HEK293 (cell line): ENCODE data around the gene LRRK1.

Experiments used
- CTCF ChIA-PET: fragments of 350-600 bp; formaldehyde crosslinking; extraction: SDS; loops from one replicate; lab custom pipeline; 2021; ENCODE audit warnings: antibody characterized with exemption; lab: Yijun Ruan, JAX
- POLR2A ChIA-PET: fragments of 300-600 bp; formaldehyde crosslinking; extraction: SDS; loops from one replicate; lab custom pipeline; 2020; ENCODE audit warnings: antibody characterized with exemption, inconsistent platforms; lab: Yijun Ruan, JAX
- H3K27ac ChIP-seq: fragments of 200-500 bp; sonication (Bioruptor generic); 2 replicates; pipeline ENCODE4 v1.5.1; 2014; ENCODE audit warnings: low read depth, low read length, control low read depth, inconsistent platforms; ENCODE audit errors: extremely low read depth
- H3K36me3 ChIP-seq, 2 experiments: fragments of 200-500 bp in 1 of 2; sonication (Bioruptor generic) in 1 of 2; 1 replicate in 1 of 2; 2 replicates in 1 of 2; pipeline ENCODE4 v1.5.1; 2014 to 2017; ENCODE audit warnings: inconsistent platforms in 2 of 2, low read length in 2 of 2; ENCODE audit not compliant: control insufficient read depth in 2 of 2, insufficient read depth in 1 of 2
- H3K4me1 ChIP-seq: fragments of 200-500 bp; sonication (Bioruptor generic); 2 replicates; pipeline ENCODE4 v1.5.1; 2014; ENCODE audit warnings: mild to moderate bottlenecking, low read length, inconsistent platforms; ENCODE audit not compliant: control insufficient read depth, insufficient read depth
- H3K4me3 ChIP-seq: 2 replicates; pipeline ENCODE4 v1.5.1; 2011; ENCODE audit warnings: low read depth, mild to moderate bottlenecking, control low read depth, low read length, moderate library complexity
- H3K9me3 ChIP-seq: fragments of 200-500 bp; sonication (Bioruptor generic); 2 replicates; pipeline ENCODE4 v1.5.1; 2014; ENCODE audit warnings: low read depth, low read length, inconsistent platforms; ENCODE audit not compliant: control insufficient read depth, insufficient read depth
- MEIS1 ChIP-seq: sonication (generic); formaldehyde crosslinking; IDR thresholded peaks from 2 replicates; pipeline ENCODE4 v1.8.1; 2022; ENCODE audit warnings: missing genetic modification reagents, mild to moderate bottlenecking, borderline replicate concordance
- SCRT2 ChIP-seq: fragments of 450-650 bp; formaldehyde crosslinking; IDR thresholded peaks from 2 replicates; pipeline ENCODE4 v1.5.1; 2016; ENCODE audit warnings: missing biosample characterization, missing genetic modification characterization
- SETDB1 ChIP-seq: IDR thresholded peaks from one replicate; pipeline ENCODE4 v1.6.1; 2017; ENCODE audit warnings: mild to moderate bottlenecking, low read length, moderate library complexity, mixed read lengths; ENCODE audit not compliant: insufficient read length
- SP7 ChIP-seq: fragments of 450-650 bp; formaldehyde crosslinking; IDR thresholded peaks from 2 replicates; pipeline ENCODE4 v1.5.1; 2016; ENCODE audit warnings: missing biosample characterization, missing genetic modification characterization
- ZFP3 ChIP-seq: fragments of 450-650 bp; formaldehyde crosslinking; IDR thresholded peaks from 2 replicates; pipeline ENCODE4 v1.5.1; 2016; ENCODE audit warnings: low read depth, missing biosample characterization, missing genetic modification characterization
- ZNF112 ChIP-seq: fragments of 450-650 bp; formaldehyde crosslinking; IDR thresholded peaks from 2 replicates; pipeline ENCODE4 v1.5.0; 2017; ENCODE audit warnings: missing biosample characterization, missing genetic modification characterization
- ZNF202 ChIP-seq: fragments of 450-650 bp; formaldehyde crosslinking; IDR thresholded peaks from 2 replicates; pipeline ENCODE4 v1.5.1; 2016; ENCODE audit warnings: missing biosample characterization, missing genetic modification characterization, borderline replicate concordance
- ZNF223 ChIP-seq: fragments of 450-650 bp; formaldehyde crosslinking; IDR thresholded peaks from 2 replicates; pipeline ENCODE4 v1.5.1; 2016; ENCODE audit warnings: missing biosample characterization, missing genetic modification characterization
- ZNF311 ChIP-seq: fragments of 450-650 bp; formaldehyde crosslinking; IDR thresholded peaks from 2 replicates; pipeline ENCODE4 v1.5.1; 2017; ENCODE audit warnings: missing biosample characterization, missing genetic modification characterization, borderline replicate concordance
- ZNF521 ChIP-seq: fragments of 450-650 bp; formaldehyde crosslinking; IDR thresholded peaks from 2 replicates; pipeline ENCODE4 v1.5.1; 2017; ENCODE audit warnings: missing biosample characterization, mild to moderate bottlenecking, missing genetic modification characterization
- ZNF548 ChIP-seq: fragments of 450-650 bp; formaldehyde crosslinking; IDR thresholded peaks from 2 replicates; pipeline ENCODE4 v1.5.1; 2016; ENCODE audit warnings: missing biosample characterization, missing genetic modification characterization
- ZNF624 ChIP-seq: fragments of 450-650 bp; formaldehyde crosslinking; IDR thresholded peaks from 2 replicates; pipeline ENCODE4 v1.5.1; 2017; ENCODE audit warnings: missing biosample characterization, missing genetic modification characterization
- ZNF654 ChIP-seq: fragments of 450-650 bp; formaldehyde crosslinking; IDR thresholded peaks from 2 replicates; pipeline ENCODE4 v1.5.1; 2016; ENCODE audit warnings: low read depth, missing biosample characterization, missing genetic modification characterization
- ZNF658 ChIP-seq: fragments of 450-650 bp; formaldehyde crosslinking; IDR thresholded peaks from 2 replicates; pipeline ENCODE4; 2016; ENCODE audit warnings: missing biosample characterization, missing genetic modification characterization
- ZNF776 ChIP-seq: fragments of 450-650 bp; formaldehyde crosslinking; IDR thresholded peaks from 2 replicates; pipeline ENCODE4 v1.5.0; 2017; ENCODE audit warnings: missing biosample characterization, missing genetic modification characterization, borderline replicate concordance
- ZNF837 ChIP-seq: fragments of 450-650 bp; formaldehyde crosslinking; IDR thresholded peaks from 2 replicates; pipeline ENCODE4 v1.5.1; 2016; ENCODE audit warnings: missing biosample characterization, missing genetic modification characterization
- ZSCAN30 ChIP-seq: fragments of 450-650 bp; IDR thresholded peaks from 2 replicates; pipeline ENCODE4 v1.5.1; 2018; ENCODE audit warnings: missing biosample characterization, mild to moderate bottlenecking, missing genetic modification characterization, moderate library complexity
- TF ChIP-seq, protein P1 (sequence below): fragments of 450-650 bp; IDR thresholded peaks from 2 replicates; pipeline ENCODE4 v1.5.1; 2018; ENCODE audit warnings: missing biosample characterization, mild to moderate bottlenecking, missing genetic modification characterization
- TF ChIP-seq, protein P2 (sequence below): fragments of 450-650 bp; formaldehyde crosslinking; conservative IDR thresholded peaks from 2 replicates; pipeline ENCODE4 v1.5.1; 2016; ENCODE audit warnings: low read depth, missing biosample characterization, missing genetic modification characterization
- TF ChIP-seq, protein P3 (sequence below): fragments of 450-650 bp; formaldehyde crosslinking; IDR thresholded peaks from 2 replicates; pipeline ENCODE4 v1.5.1; 2016; ENCODE audit warnings: missing biosample characterization, missing genetic modification characterization
- TF ChIP-seq, protein P4 (sequence below): fragments of 450-650 bp; formaldehyde crosslinking; IDR thresholded peaks from 2 replicates; pipeline ENCODE4 v1.5.1; 2016; ENCODE audit warnings: missing biosample characterization, missing genetic modification characterization
- TF ChIP-seq, protein P5 (sequence below): fragments of 450-650 bp; formaldehyde crosslinking; IDR thresholded peaks from 2 replicates; pipeline ENCODE4 v1.5.1; 2016; ENCODE audit warnings: missing biosample characterization, missing genetic modification characterization

LRRK1 gene

DNA sequence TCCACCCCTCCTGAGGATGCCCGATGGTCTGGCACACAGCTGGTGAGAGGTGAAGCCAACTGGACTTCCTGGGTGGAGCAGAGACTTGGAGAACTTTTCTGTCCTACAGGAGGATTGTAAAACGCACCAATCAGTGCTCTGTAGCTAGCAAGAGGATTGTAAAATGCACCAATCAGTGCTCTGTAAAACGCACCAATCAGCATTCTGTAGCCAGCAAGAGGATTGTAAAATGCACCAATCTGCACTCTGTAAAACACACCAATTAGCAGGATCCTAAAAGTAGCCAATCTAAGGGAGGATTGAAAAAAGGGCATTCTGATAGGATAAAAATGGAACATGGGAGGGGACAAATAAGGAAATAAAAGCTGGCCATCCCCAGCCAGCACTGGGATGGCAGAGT is 182.5 kb downstream of the LRRK1 start (continued):
- TF ChIP-seq, protein P1, sequence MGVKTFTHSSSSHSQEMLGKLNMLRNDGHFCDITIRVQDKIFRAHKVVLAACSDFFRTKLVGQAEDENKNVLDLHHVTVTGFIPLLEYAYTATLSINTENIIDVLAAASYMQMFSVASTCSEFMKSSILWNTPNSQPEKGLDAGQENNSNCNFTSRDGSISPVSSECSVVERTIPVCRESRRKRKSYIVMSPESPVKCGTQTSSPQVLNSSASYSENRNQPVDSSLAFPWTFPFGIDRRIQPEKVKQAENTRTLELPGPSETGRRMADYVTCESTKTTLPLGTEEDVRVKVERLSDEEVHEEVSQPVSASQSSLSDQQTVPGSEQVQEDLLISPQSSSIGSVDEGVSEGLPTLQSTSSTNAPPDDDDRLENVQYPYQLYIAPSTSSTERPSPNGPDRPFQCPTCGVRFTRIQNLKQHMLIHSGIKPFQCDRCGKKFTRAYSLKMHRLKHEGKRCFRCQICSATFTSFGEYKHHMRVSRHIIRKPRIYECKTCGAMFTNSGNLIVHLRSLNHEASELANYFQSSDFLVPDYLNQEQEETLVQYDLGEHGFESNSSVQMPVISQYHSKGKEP (tag by site-specific recombination) = no peak
- TF ChIP-seq, protein P2, sequence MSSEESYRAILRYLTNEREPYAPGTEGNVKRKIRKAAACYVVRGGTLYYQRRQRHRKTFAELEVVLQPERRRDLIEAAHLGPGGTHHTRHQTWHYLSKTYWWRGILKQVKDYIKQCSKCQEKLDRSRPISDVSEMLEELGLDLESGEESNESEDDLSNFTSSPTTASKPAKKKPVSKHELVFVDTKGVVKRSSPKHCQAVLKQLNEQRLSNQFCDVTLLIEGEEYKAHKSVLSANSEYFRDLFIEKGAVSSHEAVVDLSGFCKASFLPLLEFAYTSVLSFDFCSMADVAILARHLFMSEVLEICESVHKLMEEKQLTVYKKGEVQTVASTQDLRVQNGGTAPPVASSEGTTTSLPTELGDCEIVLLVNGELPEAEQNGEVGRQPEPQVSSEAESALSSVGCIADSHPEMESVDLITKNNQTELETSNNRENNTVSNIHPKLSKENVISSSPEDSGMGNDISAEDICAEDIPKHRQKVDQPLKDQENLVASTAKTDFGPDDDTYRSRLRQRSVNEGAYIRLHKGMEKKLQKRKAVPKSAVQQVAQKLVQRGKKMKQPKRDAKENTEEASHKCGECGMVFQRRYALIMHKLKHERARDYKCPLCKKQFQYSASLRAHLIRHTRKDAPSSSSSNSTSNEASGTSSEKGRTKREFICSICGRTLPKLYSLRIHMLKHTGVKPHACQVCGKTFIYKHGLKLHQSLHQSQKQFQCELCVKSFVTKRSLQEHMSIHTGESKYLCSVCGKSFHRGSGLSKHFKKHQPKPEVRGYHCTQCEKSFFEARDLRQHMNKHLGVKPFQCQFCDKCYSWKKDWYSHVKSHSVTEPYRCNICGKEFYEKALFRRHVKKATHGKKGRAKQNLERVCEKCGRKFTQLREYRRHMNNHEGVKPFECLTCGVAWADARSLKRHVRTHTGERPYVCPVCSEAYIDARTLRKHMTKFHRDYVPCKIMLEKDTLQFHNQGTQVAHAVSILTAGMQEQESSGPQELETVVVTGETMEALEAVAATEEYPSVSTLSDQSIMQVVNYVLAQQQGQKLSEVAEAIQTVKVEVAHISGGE = no peak
- TF ChIP-seq ZNF202 (tag by site-specific recombination) (no peak), SETDB1 (no peak), ZNF658 (tag by site-specific recombination) (no peak), ZFP3 (tag by site-specific recombination) (no peak), ZNF521 (no peak), ZNF112 (tag by site-specific recombination) (no peak), ZNF311 (tag by site-specific recombination) (no peak)
- TF ChIP-seq, protein P3, sequence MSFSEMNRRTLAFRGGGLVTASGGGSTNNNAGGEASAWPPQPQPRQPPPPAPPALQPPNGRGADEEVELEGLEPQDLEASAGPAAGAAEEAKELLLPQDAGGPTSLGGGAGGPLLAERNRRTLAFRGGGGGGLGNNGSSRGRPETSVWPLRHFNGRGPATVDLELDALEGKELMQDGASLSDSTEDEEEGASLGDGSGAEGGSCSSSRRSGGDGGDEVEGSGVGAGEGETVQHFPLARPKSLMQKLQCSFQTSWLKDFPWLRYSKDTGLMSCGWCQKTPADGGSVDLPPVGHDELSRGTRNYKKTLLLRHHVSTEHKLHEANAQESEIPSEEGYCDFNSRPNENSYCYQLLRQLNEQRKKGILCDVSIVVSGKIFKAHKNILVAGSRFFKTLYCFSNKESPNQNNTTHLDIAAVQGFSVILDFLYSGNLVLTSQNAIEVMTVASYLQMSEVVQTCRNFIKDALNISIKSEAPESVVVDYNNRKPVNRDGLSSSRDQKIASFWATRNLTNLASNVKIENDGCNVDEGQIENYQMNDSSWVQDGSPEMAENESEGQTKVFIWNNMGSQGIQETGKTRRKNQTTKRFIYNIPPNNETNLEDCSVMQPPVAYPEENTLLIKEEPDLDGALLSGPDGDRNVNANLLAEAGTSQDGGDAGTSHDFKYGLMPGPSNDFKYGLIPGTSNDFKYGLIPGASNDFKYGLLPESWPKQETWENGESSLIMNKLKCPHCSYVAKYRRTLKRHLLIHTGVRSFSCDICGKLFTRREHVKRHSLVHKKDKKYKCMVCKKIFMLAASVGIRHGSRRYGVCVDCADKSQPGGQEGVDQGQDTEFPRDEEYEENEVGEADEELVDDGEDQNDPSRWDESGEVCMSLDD (tag by site-specific recombination) = no peak

DNA sequence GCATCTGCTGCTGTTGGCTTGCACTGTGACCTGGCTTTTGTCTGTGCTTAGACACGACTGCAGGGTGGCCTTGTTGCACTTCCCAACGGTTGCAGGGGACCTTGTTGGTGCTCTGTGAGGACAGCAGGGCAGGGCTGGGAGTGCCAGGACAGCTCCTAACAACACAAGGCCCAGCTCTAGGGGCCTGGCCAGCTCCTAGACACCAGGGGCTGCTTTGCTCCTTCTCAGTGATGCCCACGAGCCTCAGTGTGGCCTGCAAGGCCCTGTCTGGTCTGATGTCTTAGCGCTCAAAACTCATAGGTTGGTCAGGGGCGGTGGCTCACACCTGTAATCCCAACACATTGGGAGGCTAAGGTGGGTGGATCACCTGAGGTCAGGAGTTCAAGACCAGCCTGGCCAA is 183.6 kb downstream of the LRRK1 start:
- Histone ChIP-seq H3K4me1 (no peaks in the 10 kb centered on the region), H3K9me3 (no peaks in the 10 kb centered on the region), H3K36me3 (no peaks in the 10 kb centered on the region), H3K4me3 (no peak overlapping the region), H3K27ac (no peak overlapping the region)
- ChIA-PET CTCF (interaction anchor here (0.6 to 1.2 kb wide), 3 partner anchors 13 to 539 kb away, joined by 3 to 6 read pairs (median 3); no protein-coding TSS in a partner anchor), POLR2A (no interaction called here)
- TF ChIP-seq, protein P4, sequence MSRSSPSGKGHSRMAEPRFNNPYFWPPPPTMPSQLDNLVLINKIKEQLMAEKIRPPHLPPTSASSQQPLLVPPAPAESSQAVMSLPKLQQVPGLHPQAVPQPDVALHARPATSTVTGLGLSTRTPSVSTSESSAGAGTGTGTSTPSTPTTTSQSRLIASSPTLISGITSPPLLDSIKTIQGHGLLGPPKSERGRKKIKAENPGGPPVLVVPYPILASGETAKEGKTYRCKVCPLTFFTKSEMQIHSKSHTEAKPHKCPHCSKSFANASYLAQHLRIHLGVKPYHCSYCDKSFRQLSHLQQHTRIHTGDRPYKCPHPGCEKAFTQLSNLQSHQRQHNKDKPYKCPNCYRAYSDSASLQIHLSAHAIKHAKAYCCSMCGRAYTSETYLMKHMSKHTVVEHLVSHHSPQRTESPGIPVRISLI (tag by site-specific recombination) = no peak
- no peak for TF ChIP-seq ZNF548 (tag by site-specific recombination)
- TF ChIP-seq, protein P5, sequence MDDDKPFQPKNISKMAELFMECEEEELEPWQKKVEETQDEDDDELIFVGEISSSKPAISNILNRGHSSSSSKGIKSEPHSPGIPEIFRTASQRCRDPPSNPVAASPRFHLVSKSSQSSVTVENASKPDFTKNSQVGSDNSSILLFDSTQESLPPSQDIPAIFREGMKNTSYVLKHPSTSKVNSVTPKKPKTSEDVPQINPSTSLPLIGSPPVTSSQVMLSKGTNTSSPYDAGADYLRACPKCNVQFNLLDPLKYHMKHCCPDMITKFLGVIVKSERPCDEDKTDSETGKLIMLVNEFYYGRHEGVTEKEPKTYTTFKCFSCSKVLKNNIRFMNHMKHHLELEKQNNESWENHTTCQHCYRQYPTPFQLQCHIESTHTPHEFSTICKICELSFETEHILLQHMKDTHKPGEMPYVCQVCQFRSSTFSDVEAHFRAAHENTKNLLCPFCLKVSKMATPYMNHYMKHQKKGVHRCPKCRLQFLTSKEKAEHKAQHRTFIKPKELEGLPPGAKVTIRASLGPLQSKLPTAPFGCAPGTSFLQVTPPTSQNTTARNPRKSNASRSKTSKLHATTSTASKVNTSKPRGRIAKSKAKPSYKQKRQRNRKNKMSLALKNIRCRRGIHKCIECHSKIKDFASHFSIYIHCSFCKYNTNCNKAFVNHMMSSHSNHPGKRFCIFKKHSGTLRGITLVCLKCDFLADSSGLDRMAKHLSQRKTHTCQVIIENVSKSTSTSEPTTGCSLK (tag by site-specific recombination) = no peak
- TF ChIP-seq ZNF837 (tag by site-specific recombination) = no peak
- no peak for TF ChIP-seq ZNF654 (tag by site-specific recombination)
- TF ChIP-seq ZNF776 (tag by site-specific recombination) = no peak
- TF ChIP-seq MEIS1 (CRISPR knock-in tag) = no peak
- no peak for TF ChIP-seq SP7
- no peak for TF ChIP-seq ZNF223 (tag by site-specific recombination)
- no peak for TF ChIP-seq ZSCAN30 (tag by site-specific recombination)
- TF ChIP-seq, protein P2 = no peak
- no peak for TF ChIP-seq SCRT2 (tag by site-specific recombination)
- TF ChIP-seq ZNF624 (tag by site-specific recombination) = no peak
- no peak for TF ChIP-seq ZNF658 (tag by site-specific recombination)
